Non-pigmented ciliary epithelial cell (primary cell): ENCODE measurements around the gene MXD4.

Experiments used
- DNase-seq: peaks from one replicate; pipeline ENCODE4 v3.0.0-alpha.2; 2010; ENCODE audit warnings: low read depth

MXD4 gene

GRCh38 chr4:2262145-2262943 is 435 bp upstream of the MXD4 start:
- peak; percentile 93 for DNase-seq

DNA sequence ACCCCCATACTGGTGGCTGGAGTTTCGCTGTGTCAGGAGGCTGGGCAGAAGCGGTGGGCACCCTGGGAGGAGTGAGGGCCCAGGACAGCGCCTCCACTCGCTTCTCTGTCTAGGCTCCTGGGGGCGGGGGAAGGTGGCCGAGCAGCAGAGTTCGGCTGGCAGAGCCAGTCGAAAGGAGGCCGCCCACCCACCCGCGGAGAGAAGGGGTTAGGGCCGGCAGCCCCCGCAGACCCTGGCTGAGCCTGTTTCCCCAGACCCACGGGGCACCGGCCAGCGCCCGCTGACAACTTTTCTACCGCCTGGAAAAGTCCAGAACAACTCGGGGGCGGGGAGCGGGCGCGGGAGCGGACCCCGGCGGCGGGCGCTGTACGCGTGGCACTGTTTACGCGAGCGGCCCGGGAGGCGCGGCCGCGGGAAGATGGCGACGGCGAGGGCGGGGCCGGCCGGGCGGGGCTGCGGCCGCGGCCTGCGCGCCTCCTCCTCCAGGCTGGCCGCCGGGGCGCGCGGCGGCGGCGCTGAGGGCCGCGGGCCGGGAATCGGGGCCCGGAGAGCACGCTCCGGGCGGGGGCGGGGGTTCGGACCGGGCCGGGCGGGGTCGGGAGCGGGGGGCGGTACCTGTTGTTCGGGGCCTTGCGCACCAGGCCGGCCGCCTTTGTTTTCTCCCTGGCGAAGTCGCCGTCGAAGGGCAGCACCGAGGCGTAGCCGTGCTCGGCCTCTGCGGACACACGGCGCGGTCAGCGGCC is 628 bp downstream of the MXD4 start:
- DNase-seq: no peak

- DNase-seq: no peak
Observed at GRCh38 chr4:2260344-2261109, 1.4 kb downstream of the MXD4 start.

DNA sequence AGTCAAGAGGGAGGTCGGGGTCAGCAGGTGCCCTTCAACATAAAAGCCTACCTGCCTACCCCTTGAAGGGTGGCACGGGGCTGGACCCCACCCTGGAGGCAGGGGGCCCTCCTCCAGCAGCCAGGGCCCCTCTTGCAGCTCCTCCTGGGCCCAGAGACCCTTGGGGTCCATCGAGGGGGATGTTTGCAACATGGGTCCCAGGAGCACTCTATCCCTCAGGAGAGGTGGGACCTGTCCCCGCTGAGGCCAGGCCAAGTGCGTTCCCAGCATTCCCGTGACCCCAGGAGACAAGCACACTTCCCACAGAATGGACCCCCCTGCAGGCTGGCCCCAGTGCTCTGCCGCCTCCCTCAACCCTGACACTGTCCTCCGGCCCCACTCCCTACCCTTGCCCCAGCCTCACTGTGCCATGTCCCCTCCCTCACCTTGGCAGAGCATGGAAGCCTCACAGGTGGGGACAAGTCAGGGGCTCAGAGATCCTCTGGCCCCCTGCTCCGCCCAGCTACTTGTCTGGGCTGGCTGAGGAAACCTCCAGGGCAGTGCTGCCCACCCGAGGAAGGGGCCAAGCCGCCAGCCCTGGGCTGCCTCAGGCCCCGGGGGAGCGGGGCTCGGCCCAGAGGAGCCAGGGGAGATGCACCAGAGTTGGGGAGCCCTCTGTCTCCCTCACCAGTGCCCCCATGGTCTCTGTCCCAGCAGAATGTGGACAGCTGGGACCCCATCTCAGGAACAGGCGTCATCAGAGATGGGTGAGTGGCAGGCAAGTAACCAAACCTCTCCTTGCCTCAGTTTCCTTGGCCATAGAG is 2.2 kb downstream of the MXD4 start:
- DNase-seq: no peak

GRCh38 chr4:2259036-2259540 is 2.8 kb downstream of the MXD4 start:
- no peak for DNase-seq

- no peak for DNase-seq
Observed at GRCh38 chr4:2258091-2259035, 3.5 kb downstream of the MXD4 start.

DNA sequence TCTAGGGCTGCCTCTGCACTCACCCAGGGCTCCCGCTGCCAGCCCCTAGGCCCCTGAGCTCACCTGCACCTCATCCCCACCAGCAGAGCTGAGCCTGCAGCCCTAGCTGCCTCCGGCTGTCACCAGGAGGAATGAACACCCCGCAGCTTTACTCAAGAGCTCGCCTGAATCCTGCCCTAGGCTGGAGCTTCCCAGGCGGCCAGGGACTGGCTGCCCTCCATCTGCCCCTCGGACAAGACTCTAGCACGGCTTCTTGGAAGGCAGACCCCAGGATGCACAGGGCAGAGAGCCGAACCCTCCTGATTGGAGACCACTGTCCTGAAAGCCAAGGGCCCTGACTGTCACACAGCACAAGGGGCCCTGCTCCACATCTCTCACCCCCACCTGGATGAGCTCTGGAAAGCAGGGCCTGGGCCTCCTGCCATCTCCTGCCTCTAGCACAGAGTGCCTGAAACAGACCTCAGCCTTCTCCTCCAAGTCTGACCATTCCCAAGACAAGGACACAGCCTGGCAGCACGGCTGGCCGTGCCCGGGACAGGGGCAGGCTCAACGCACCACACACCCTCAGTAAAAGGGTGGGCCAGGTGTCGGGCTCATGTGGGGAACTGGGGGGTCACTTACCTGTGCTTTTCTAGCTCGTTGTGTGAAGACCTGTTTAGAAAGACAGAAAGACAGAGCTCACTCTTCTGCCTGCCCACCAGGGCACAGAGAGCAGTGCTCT is 4.4 kb downstream of the MXD4 start:
- no peak for DNase-seq

DNA sequence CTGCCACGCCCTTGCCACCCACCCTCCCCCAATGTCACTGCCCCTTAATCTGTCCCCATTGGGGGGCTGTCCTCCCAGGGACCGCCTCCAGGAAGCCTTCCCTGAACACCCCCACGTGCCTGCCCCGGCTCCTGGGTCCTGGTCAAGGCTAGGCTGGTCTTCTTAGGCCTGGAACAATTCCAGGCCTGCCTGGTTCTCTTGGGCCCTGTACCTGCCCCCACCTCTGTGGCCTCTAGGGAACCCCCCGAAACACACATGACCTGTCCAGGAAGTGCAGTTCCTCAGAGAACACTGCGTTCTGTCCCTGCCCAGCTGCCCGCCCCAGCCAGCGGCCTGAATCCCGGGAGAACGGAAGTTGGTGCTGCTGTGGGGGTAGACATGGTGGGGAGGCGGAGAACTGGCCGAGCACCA is 5.1 kb downstream of the MXD4 start:
- no peak for DNase-seq

DNA sequence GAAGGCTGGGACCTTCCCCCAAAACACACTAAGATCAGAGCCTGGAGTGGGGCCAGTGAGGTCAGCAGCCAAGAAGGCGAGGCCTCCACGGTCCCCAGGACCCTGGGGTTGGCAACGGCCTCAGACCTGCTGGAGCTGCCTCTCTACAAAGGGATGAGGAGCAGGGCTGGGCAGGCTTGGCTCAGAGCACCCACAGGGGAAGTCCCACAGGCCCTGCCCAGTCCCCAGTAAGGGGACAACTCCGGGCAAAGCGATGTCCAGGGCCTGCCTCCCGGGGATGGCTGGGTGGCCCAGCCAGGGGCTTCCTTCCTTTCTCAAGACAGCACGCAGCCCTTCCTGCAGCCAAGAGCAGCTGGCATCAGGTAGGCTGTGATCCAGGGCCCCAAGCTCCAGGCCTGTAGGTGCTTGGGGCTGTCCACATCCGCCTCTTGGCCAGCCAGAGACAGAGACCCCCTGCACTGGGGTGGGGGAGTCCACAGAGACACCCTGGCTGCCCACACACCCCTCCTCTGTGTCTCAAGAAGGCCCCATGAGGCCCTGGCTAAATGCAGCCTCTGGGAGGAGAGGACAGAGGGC is 5.7 kb downstream of the MXD4 start:
- no peak for DNase-seq

DNA sequence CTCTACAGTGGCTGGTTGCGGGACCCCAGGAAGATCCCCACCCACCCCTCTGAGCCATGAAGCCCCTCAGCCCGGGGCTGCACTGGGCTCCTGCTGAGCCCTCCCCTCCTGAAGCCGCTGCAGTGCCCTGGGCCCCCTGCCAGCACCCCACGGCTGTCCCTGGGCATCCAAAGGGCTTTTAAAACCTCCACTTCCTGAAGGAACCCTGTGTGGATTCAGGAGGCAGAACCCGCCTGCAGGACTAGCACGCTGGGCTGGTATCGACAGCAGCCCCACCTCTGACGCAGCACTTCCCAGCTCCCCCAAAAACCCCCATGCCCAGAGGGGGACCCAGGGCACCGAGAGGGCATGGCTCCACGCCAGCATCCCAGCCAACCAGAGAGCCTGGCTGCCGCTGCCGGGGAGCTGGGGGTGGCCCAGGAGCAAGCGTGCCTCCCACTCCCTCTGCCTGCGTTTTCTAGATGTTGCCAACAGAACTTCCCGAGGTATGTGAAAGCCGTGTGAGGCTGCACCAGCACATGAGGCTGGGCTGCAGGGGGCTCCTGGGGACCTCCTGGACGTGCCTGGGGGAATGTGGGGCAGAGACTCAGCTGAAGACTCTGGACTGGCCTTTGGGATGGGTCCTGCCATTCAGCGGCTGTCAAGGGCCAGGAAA is 6.3 kb downstream of the MXD4 start:
- no peak for DNase-seq

DNA sequence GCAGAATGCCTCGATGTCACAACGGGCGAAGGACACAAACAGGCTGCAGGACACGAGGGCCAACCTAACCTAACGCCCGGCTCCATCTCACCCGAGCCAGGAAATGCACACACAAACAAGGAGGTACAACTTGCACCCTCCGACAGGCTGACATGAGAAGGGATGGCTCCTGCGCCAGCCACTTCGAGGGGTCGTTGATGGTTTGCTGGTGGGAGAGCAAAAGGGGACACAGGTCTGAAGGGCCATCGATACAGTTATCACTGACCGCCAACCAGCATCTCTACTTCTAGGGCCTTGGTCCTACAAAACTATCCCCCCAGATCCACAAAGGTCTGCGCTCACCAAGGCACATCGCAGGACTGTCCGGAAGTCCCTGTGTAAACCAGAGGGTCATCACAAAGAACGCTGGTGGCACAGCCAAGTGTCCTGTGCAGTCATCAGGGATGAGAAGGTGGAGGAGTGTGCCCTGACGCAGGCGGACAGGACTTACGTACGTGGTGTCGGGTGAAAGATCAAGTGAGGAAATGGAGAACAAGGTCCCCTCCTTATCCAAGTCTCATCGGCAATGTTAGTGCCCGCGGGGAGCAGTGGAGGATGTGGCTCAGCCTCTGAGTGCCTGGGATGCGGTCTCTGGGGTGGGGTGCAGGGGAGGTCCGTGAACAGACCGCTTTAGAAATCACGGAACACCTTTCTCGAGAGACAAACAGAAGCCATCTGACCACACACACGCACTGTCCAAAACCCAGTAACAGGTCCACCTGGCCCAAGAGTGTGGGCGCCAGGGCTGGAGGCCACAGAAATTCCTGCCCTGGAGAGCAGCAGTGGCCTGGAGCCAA is 7.0 kb downstream of the MXD4 start:
- DNase-seq: no peak

DNA sequence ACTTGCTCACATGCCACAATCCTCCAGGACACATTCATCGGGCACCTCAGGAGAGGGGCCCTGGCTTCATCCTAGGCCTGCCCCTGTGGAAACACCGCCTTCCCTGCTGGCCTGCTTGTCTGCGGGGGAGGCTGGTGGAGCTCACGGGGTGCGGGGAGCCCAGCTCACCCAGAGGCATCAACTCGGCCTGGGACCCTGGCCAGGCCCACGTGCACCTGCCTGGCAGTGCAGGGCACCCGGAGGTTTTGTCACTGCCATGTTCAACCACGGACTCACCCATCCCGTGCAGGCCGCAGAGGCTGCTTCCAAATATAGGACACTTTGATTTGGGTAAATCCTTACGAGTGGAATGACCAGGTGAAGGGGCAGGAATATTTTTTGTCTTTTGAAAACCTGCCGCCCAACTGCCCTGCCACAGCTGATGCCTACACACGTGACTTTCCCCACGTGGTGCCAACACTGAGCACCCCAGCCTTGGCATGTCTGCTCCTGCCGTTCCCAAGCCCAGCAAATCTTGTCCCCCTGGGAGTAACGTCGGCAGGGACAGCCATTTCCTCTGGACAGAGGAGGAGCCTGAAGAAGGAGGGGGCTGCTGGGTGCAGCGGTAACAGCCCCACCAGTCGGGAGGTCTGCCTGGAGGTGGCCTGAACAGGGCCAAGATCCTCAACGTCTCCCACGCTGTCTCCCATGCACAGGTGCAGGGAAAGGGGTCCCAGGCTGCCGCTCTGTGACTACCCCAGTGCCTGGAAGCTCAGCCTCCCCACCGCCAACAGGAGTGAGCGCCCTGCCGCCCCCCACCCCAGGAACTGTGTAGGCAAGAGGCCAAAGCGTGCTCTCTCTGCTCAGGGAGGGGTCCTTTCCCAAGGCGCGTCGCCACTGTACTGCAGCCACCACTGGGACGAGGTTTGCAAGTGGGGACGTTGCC is 8.5 kb downstream of the MXD4 start:
- DNase-seq: no peak

DNA sequence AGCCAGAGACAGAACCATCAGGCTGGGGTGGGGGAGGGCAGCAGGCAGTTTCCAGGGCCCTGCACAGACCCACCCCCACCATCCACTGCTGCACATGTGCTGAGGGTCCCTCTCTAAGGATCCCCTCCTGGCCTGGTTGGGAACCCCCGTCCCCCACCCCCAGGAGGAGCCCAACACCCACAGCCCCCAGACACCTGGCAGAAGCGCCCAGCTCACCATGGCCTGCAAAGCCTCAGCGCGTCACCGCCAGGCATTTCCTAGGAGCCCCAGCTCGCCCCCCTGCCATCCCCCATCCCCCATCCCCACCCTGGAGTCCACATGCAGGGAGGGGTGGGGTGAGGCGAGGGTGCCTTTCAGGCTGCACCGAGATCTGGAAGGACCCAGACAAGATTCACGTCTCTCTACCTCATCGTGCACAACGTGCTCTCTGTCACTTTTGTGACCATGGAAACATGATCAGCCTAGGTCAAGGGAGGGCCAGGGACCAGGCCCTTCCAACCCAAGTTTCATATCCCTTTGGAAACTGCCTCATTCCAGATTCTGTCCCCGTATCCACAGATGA is 9.3 kb downstream of the MXD4 start:
- no peak for DNase-seq

- no peak for DNase-seq
Observed at GRCh38 chr4:2251795-2252529, 9.9 kb downstream of the MXD4 start.

GRCh38 chr4:2251073-2251794 is 10.7 kb downstream of the MXD4 start:
- no peak for DNase-seq
